ENCODE results near the gene PROSER3. TPM values are rescaled to one million over a fixed set of nuclear protein-coding genes. Genes with fewer than 3 reads are reported as not detected.

The PROSER3 gene
- total and polyA plus RNA-seq, 2 of the 13 experiments (the other 11 are each of a cell fraction or from before 2014, with no cell fraction given) = 5.1 to 5.7 TPM

- Histone ChIP-seq H3K4me3 (replicated peaks in 1 of 3; ENCODE audit: insufficient read depth in 1 of 3, low read depth in 2 of 3, low read length in 3 of 3) (no peak overlapping the region), H3K9ac (ENCODE audit: insufficient read depth, low read depth, low read length) (no peak overlapping the region), H3K4me1 (ENCODE audit: insufficient read depth, low read length) (peaks cover 10% of the 10 kb centered on the region), H3K9me3 (ENCODE audit: low read length) (no peaks in the 10 kb centered on the region), H3K27ac (ENCODE audit: extremely low read length, insufficient read depth, low read length) (no peak overlapping the region), H3K4me2 (ENCODE audit: low read depth, low read length) (no peak overlapping the region), H3K27me3 (ENCODE audit: control insufficient read depth in 1 of 2, insufficient read depth in 2 of 2, low read length in 2 of 2) (no peaks in the 10 kb centered on the region), H4K20me1 (ENCODE audit: insufficient read depth, low read length) (peaks cover 8% of the 10 kb centered on the region), H3K79me2 (ENCODE audit: insufficient read depth, low read length) (peaks cover 21% of the 10 kb centered on the region), H2AFZ (ENCODE audit: low read length) (no peak overlapping the region), H3K36me3 (replicated peaks in 1 of 2; ENCODE audit: control insufficient read depth in 1 of 2, insufficient read depth in 2 of 2, low read length in 2 of 2) (peaks cover 48 to 72% of the 10 kb centered on the region in 2 experiments)
- intact Hi-C loops (cut with micrococcal nuclease; ENCODE audit: unreplicated experiment) = no loop called here
- in situ Hi-C loops (cut with HindIII; ENCODE audit: extremely low pct_ligation_motif_present, low pct_unique_long_range_greater_than_20kb) = no loop called here
- ATAC-seq (no peak), FAIRE-seq (no peak), DNase-seq (ENCODE audit: low spot score) (no peak)
- WGBS (ENCODE audit: low lambda C conversion rate) = 96% methylated on average over 11 of the region's 16 CpGs
- no TSS peak for BruUV-seq (replicated peaks)
- ChIA-PET CTCF (ENCODE audit: low intra/inter-chr PET ratio, low total read pairs) (no interaction called here), POLR2A (interaction anchor here (1.1 kb wide), 1 partner anchor 15 kb away, joined by 3 read pairs; no protein-coding TSS in a partner anchor)
- TF ChIP-seq ZNF619 (CRISPR knock-in tag; IDR thresholded peaks at IDR 0.05) = no peak
- TF ChIP-seq ZNF7 (CRISPR knock-in tag; IDR thresholded peaks at IDR 0.05) = no peak
- TF ChIP-seq THYN1 (CRISPR knock-in tag; IDR thresholded peaks at IDR 0.05; ENCODE audit: borderline replicate concordance, low read depth) = no peak
- no peak for TF ChIP-seq ZNF776 (CRISPR knock-in tag; IDR thresholded peaks at IDR 0.05)
- TF ChIP-seq POLR2A (IDR thresholded peaks at IDR 0.05; ENCODE audit: insufficient read depth in 1 of 2, low read depth in 2 of 2, low read length in 2 of 2) = 0 out of 4 replicates have a peak, but pooled peaks of 1 of the 2 experiments have one; percentile 16
- peak; percentile 42 for TF ChIP-seq AGO2 (optimal IDR thresholded peaks at IDR 0.05; ENCODE audit: low read depth, low read length)
- no peak for TF ChIP-seq IRX3 (CRISPR knock-in tag; IDR thresholded peaks at IDR 0.05; ENCODE audit: borderline replicate concordance, low read depth)
- no peak for TF ChIP-seq ZHX1 (CRISPR knock-in tag; IDR thresholded peaks at IDR 0.05; ENCODE audit: low read depth)
- TF ChIP-seq TCF7L2 (IDR thresholded peaks at IDR 0.05; ENCODE audit: low read depth, low read length) = no peak
These were observed 35.1 kb upstream of the PROSER3 start for GRCh38 chr19:35722897-35723296.

Data from HepG2 (cell line).